Immature natural killer cell (primary cell): ENCODE data around the gene PRKX. TPM values are rescaled to one million over a fixed set of nuclear protein-coding genes. Genes with fewer than 3 reads are reported as not detected.
"Not testable (repeated sequence)": the region's sequence is repeated elsewhere in the genome, so short reads cannot be mapped to it uniquely, and the experiment has no call there.

Experiments
- DNase-seq, 3 donors: peaks; one replicate each; pipeline ENCODE4 v3.0.0; 2022; ENCODE audit warnings: mixed read lengths in 1 of 3
- H3K27ac Mint-ChIP-seq, 6 donors: one replicate each; pipeline ENCODE4 v1.8.0; 2020; ENCODE audit warnings: mixed read lengths in 6 of 6, mild to moderate bottlenecking in 5 of 6, inconsistent platforms in 4 of 6, moderate library complexity in 3 of 6
- H3K27me3 Mint-ChIP-seq, 3 donors: one replicate each; pipeline ENCODE4 v1.8.0; 2020 to 2021; ENCODE audit warnings: low read depth in 3 of 3, mild to moderate bottlenecking in 3 of 3, mixed read lengths in 3 of 3, moderate library complexity in 3 of 3, inconsistent platforms in 1 of 3
- H3K36me3 Mint-ChIP-seq, 3 donors: one replicate each; pipeline ENCODE4 v1.8.0; 2020; ENCODE audit warnings: mixed read lengths in 3 of 3, inconsistent platforms in 2 of 3, mild to moderate bottlenecking in 2 of 3
- H3K4me1 Mint-ChIP-seq, 2 donors: one replicate each; pipeline ENCODE4 v1.8.0; 2020; ENCODE audit warnings: inconsistent platforms in 2 of 2, mild to moderate bottlenecking in 2 of 2, mixed read lengths in 2 of 2, moderate library complexity in 1 of 2
- H3K4me3 Mint-ChIP-seq, 5 donors: one replicate each; pipeline ENCODE4 v1.8.0; 2020; ENCODE audit warnings: mild to moderate bottlenecking in 5 of 5, mixed read lengths in 5 of 5, inconsistent platforms in 3 of 5, moderate library complexity in 3 of 5
- H3K9me3 Mint-ChIP-seq, 6 donors: one replicate each; pipeline ENCODE4 v1.8.0; 2020; ENCODE audit warnings: mild to moderate bottlenecking in 6 of 6, mixed read lengths in 6 of 6, inconsistent platforms in 4 of 6, moderate library complexity in 3 of 6
- polyA plus RNA-seq, 3 donors: library from polyadenylated mRNA; unstranded; fragments of 300-500 nt; fragmentation: Illumina TruSeq; gene quantifications; one replicate each; pipeline ENCODE4 v1.2.3, GENCODE V29; 2021

The PRKX gene
- polyA plus RNA-seq, 3 donors from 2014 or later: 65.3 to 117 (median 65.9) TPM

DNA sequence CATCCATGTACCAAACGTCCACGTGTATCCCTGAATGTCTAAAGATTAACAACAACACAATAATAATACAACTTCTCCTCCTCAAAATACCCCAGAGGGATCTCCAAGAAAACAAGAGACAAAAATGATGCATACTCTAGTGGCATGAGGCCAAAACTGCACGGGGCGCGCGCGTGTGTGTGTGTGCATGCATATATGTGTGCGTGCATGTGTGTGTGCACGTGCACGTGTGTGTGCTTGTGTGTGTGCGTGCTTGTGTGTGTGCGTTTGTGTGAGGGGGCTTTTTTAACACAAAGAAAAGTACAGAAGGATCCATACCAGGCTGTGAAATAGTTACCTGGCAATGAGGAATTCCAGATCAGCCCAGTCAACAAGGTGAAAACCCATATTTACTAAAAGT, 48.5 kb downstream of the PRKX start:
- Mint-ChIP-seq H3K27me3 (peaks cover 0 to 2% (median 2%) of the 10 kb centered on the region in 3 donors), H3K4me1 (peaks cover 26 to 33% of the 10 kb centered on the region in 2 donors), H3K27ac (peak overlapping the region in 1 of 6 donors; percentile 60), H3K4me3 (no peak overlapping the region), H3K36me3 (peaks cover 0 to 22% (median 14%) of the 10 kb centered on the region in 3 donors), H3K9me3 (peaks cover 0 to 2% (median 0%) of the 10 kb centered on the region in 6 donors)
- no peak for DNase-seq

DNA sequence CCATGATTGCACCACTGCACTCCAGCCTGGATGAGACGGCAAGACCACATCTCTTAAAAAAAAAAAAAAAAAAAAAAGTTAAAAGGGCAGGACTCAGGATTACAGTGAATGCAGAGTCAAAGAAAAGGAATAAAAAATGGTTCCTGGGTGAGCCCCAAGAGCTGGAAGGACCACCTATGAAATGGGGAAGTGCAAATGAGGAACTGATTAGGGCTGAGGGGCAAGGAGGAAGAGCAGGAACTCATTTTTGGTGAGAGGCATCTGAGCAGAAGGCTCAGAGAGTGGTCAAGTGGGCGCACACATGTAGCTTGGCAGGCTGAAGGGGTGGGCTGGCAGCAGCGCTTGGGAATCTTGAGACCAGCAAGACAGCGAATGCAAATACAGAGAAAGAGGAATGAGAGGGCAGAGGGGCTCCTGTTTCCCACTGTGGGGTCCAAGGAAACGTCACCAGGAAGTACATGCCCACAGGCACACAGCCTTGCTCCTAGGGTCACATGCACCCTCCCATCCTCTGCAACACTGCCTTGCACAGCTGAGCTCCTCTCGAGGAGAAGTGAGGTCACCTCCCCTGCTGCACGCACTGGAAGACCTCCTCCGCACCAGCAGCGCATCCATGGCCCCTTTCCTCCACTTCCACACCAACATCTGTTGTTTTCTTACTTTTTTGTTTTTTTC, 49.7 kb downstream of the PRKX start:
- Mint-ChIP-seq H3K4me1 (peaks cover 25 to 27% of the 10 kb centered on the region in 2 donors), H3K27ac (peak overlapping the region; percentile 52 to 80 (median 68)), H3K36me3 (peaks cover 0 to 13% (median 5%) of the 10 kb centered on the region in 3 donors)
- DNase-seq, H3K4me3 Mint-ChIP-seq, H3K9me3 Mint-ChIP-seq, H3K27me3 Mint-ChIP-seq: not testable (repeated sequence)

DNA sequence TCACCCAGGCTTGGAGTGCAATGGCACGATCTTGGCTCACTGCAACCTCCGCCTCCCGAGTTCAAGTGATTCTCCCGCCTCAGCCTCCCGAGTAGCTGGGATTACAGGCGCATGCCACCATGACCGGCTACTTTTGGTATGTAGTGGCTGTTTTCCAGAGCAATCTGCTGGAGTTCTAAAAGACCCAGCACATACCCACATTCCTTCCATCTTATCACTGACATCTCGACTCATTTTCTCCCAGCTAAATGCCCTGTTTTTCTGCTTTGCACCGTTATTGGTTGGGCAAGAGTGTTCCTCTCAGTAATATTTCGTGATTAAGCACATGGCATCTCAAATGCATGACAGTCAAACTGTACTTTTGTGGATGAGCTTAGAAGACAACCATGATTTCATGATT, 53.7 kb downstream of the PRKX start:
- Mint-ChIP-seq H3K27me3 (peaks cover 0 to 4% (median 0%) of the 10 kb centered on the region in 3 donors), H3K4me1 (peaks cover 22 to 23% of the 10 kb centered on the region in 2 donors), H3K4me3 (no peak overlapping the region), H3K9me3 (peaks cover 0 to 2% (median 0%) of the 10 kb centered on the region in 6 donors), H3K27ac (peak overlapping the region in 4 of 6 donors; percentile 16 to 59 (median 37)), H3K36me3 (peaks cover 0 to 12% (median 5%) of the 10 kb centered on the region in 3 donors)
- DNase-seq: no peak

DNA sequence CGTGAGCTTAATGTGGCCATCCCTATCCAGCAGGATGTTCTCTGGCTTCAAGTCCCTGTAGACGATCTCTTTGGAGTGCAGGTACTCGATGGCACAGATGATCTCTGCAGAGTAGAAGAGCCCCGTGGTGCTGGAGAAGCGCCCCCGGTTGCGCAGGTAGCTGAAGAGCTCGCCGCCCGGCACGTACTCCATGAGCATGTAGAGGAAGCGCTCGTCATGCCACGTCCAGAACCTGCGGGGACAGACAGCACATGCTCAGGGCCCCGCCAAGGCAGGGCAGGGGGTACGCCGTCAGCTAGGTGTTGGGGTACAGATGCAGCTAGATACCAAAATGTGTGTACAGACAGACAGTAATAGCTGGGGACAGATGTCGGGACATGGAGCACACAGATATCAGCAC, 58.3 kb downstream of the PRKX start:
- Mint-ChIP-seq H3K27ac (no peak overlapping the region), H3K4me1 (peaks cover 3 to 10% of the 10 kb centered on the region in 2 donors), H3K27me3 (peaks cover 0 to 2% (median 1%) of the 10 kb centered on the region in 3 donors), H3K36me3 (peaks cover 0 to 15% (median 8%) of the 10 kb centered on the region in 3 donors), H3K4me3 (no peak overlapping the region), H3K9me3 (no peaks in the 10 kb centered on the region)
- DNase-seq: no peak

GRCh38 chrX:3653111-3653510, 60.3 kb downstream of the PRKX start:
- DNase-seq: no peak
- no peak overlapping the region for H3K27ac Mint-ChIP-seq

GRCh38 chrX:3651277-3651676, 62.2 kb downstream of the PRKX start:
- Mint-ChIP-seq H3K27me3 (peaks cover 0 to 5% (median 0%) of the 10 kb centered on the region in 3 donors), H3K36me3 (peaks cover 0 to 21% (median 11%) of the 10 kb centered on the region in 3 donors), H3K4me1 (peaks cover 3 to 5% of the 10 kb centered on the region in 2 donors), H3K9me3 (no peaks in the 10 kb centered on the region), H3K27ac (peak overlapping the region in 3 of 6 donors; percentile 43 to 76 (median 51)), H3K4me3 (no peak overlapping the region)
- peak in 2 of 3 donors; percentile 31 to 34 for DNase-seq

More at GRCh38 chrX:3653111-3653510, 60.3 kb downstream of the PRKX start:
- Mint-ChIP-seq H3K27me3 (peaks cover 0 to 5% (median 0%) of the 10 kb centered on the region in 3 donors), H3K4me3 (no peak overlapping the region), H3K4me1 (peaks cover 0 to 5% of the 10 kb centered on the region in 2 donors), H3K36me3 (peaks cover 0 to 13% (median 7%) of the 10 kb centered on the region in 3 donors), H3K9me3 (no peaks in the 10 kb centered on the region)

DNA sequence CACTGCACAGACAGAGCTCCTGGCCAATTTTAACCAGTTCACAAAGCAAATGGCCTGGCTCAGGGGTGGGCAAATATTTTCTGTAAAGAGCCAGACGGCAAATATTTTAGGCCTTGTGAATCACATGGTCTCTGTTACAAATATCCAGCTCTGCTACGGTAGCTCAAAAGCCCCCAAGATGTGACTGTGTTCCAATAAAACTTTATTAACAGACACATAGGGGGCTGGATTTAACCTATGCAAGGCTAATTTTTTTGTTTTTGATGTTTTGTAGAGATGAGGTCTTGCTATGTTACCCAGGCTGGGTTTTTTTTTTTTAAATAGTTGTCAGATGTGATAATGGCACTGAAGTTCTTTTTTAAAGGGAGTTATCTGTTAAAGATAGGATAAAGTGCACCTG, 65.4 kb downstream of the PRKX start:
- DNase-seq: no peak
- Mint-ChIP-seq H3K27me3 (peaks cover 0 to 5% (median 0%) of the 10 kb centered on the region in 3 donors), H3K4me1 (peaks cover 3 to 14% of the 10 kb centered on the region in 2 donors), H3K36me3 (peaks cover 7 to 38% (median 20%) of the 10 kb centered on the region in 3 donors), H3K4me3 (no peak overlapping the region), H3K9me3 (no peaks in the 10 kb centered on the region), H3K27ac (peak overlapping the region in 2 of 6 donors; percentile 29 to 51)

GRCh38 chrX:3639858-3640631, 73.4 kb downstream of the PRKX start:
- H3K27me3 Mint-ChIP-seq, DNase-seq, H3K4me3 Mint-ChIP-seq, H3K9me3 Mint-ChIP-seq: not testable (repeated sequence)
- H3K36me3 Mint-ChIP-seq: peaks cover 13 to 37% (median 19%) of the 10 kb centered on the region in 3 donors
- peak overlapping the region in 2 of 6 donors; percentile 5 to 29 for H3K27ac Mint-ChIP-seq
- peaks cover 0 to 16% of the 10 kb centered on the region in 2 donors for H3K4me1 Mint-ChIP-seq

GRCh38 chrX:3639236-3639635, 74.2 kb downstream of the PRKX start:
- Mint-ChIP-seq H3K27ac (no peak overlapping the region), H3K27me3 (peaks cover 0 to 10% (median 0%) of the 10 kb centered on the region in 3 donors), H3K36me3 (peaks cover 13 to 32% (median 14%) of the 10 kb centered on the region in 3 donors), H3K9me3 (no peaks in the 10 kb centered on the region), H3K4me3 (no peak overlapping the region), H3K4me1 (peaks cover 0 to 16% of the 10 kb centered on the region in 2 donors)
- no peak for DNase-seq

DNA sequence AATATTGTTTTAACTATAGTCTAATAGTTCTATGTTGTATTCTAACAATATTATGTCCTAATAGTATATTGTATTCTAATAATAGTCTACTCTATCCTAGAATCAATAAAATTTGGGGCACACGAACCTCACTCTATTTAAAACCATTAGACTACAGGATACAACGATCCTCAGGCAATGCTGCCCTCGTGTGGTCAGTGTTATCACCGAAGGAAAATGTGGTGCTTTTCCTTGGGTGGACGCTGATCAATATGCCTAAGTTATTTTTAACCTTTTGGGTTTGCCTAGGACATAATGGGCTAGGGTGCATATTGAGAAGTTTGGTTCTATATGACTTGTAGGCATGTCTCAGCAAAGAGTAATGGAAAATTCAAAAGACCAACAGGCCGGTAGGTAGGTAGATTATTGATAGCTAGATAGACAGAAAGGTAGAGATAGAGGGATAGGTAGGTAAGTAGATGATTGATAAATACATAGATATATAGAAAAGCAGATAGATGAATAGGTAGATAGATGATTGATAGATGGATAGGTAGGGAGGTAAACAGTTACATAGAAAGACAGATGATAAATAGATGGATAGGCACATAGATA, 75.1 kb downstream of the PRKX start:
- H3K27me3 Mint-ChIP-seq: peaks cover 0 to 12% (median 0%) of the 10 kb centered on the region in 3 donors
- peak in 2 of 3 donors; percentile 19 to 24 for DNase-seq
- no peaks in the 10 kb centered on the region for H3K9me3 Mint-ChIP-seq
- no peak overlapping the region for H3K4me3 Mint-ChIP-seq
- peaks cover 0 to 10% of the 10 kb centered on the region in 2 donors for H3K4me1 Mint-ChIP-seq
- H3K27ac Mint-ChIP-seq: peak overlapping the region in 2 of 6 donors; percentile 61 to 76
- H3K36me3 Mint-ChIP-seq: peaks cover 6 to 26% (median 11%) of the 10 kb centered on the region in 3 donors

DNA sequence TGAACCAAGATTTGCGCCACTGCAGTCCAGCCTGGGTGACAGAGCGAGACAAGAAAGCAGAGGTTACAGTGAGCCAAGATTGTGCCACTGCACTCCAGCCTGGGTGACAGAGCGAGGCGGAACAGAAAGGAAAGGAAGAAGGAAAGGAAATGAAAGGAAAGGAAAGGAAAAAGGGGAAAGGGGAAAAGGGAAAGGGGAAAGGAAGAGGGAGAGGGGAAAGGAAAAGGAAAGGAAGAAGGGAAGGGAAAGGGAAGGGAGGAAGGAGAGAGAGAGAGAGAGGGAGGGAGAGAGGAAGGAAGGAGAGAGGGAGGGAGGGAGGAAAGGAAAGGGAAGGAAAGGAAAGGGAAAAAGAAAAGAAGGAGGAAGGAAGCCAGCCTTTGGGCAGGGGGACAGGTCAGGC, 76.6 kb downstream of the PRKX start:
- Mint-ChIP-seq H3K27me3 (peaks cover 0 to 12% (median 0%) of the 10 kb centered on the region in 3 donors), H3K27ac (no peak overlapping the region), H3K4me1 (peaks cover 0 to 7% of the 10 kb centered on the region in 2 donors), H3K9me3 (no peaks in the 10 kb centered on the region), H3K36me3 (peaks cover 7 to 31% (median 22%) of the 10 kb centered on the region in 3 donors), H3K4me3 (no peak overlapping the region)
- DNase-seq: no peak

DNA sequence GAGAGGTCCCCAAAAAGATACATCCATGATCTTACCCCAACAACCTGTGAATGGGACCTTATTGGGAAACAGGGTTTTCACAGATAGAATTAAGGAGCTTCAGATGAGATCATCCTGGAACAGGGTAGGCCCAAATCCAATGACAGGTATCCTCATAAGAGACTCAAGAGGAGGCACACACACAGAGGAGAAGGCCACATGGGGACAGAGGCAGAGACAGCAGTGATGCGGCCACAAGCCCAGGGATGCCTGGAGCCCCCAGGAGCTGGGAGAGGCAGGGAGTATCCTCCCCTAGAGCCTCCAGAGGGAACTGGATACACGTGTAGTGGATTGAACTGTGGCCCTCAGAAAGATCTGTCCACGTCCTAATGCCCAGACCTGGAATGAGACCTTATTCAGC, 82.3 kb downstream of the PRKX start:
- Mint-ChIP-seq H3K9me3 (no peaks in the 10 kb centered on the region), H3K27ac (no peak overlapping the region), H3K4me1 (peaks cover 0 to 3% of the 10 kb centered on the region in 2 donors), H3K36me3 (peaks cover 7 to 44% (median 36%) of the 10 kb centered on the region in 3 donors), H3K4me3 (no peak overlapping the region), H3K27me3 (peaks cover 0 to 10% (median 0%) of the 10 kb centered on the region in 3 donors)
- no peak for DNase-seq

DNA sequence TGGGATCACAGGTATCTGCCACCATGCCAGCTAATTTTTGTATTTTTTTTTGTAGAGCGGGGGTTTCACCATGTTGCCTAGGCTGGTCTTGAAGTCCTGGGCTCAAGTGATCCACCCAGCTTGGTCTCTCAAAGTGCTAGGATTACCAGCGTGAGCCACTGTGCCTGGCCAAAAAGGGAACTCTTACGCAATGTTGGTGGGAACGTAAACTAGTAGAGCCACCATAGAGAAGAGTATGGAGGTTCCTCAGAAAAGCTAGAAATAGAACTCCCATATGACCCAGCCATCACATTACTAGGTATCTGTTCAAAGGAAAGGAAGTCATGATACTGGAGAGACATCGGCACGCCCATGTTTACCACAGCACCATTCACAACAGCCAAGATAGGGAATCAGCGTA, 85.9 kb downstream of the PRKX start:
- H3K4me3 Mint-ChIP-seq: no peak overlapping the region
- peak overlapping the region in 3 of 6 donors; percentile 1 to 34 (median 27) for H3K27ac Mint-ChIP-seq
- no peak for DNase-seq
- H3K4me1 Mint-ChIP-seq: peaks cover 0 to 3% of the 10 kb centered on the region in 2 donors
- H3K9me3 Mint-ChIP-seq: no peaks in the 10 kb centered on the region
- peaks cover 7 to 47% (median 30%) of the 10 kb centered on the region in 3 donors for H3K36me3 Mint-ChIP-seq
- peaks cover 0 to 3% (median 0%) of the 10 kb centered on the region in 3 donors for H3K27me3 Mint-ChIP-seq
